ENCODE measurements around the gene KCNK4. TPM values are rescaled to one million over a fixed set of nuclear protein-coding genes. Genes with fewer than 3 reads are reported as not detected.
"Not testable (repeated sequence)": the region's sequence is repeated elsewhere in the genome, so short reads cannot be mapped to it uniquely, and the experiment has no call there.

The KCNK4 gene
- total RNA-seq, 1 donor from 2014 or later = not detected

GRCh38 chr11:64304316-64305072 is 13.4 kb downstream of the KCNK4 start:
- Mint-ChIP-seq H3K4me1 (ENCODE audit: unreplicated experiment) (peaks cover 20% of the 10 kb centered on the region), H3K9me3 (no peaks in the 10 kb centered on the region), H3K4me3 (peak overlapping the region; percentile 93), H3K27ac (peak overlapping the region; percentile 99), H3K27me3 (peaks cover 21% of the 10 kb centered on the region), H3K36me3 (no peaks in the 10 kb centered on the region)
- DNase-seq (ENCODE audit: extremely low spot score, unreplicated experiment) = peak; percentile 95
- TF ChIP-seq CTCF (conservative IDR thresholded peaks at IDR 0.05) = peak; percentile 96

GRCh38 chr11:64305075-64305690 is 14.1 kb downstream of the KCNK4 start, which contains the start of gene ESRRA:
ESRRA (plus strand) TSS chr11:64305524; CDS start chr11:64307180, 1,656 bp downstream.
- DNase-seq (ENCODE audit: extremely low spot score, unreplicated experiment) = peak; percentile 100
- Mint-ChIP-seq H3K4me1 (ENCODE audit: unreplicated experiment) (peaks cover 20% of the 10 kb centered on the region), H3K27ac (peak within 1 kb of the TSS; percentile 99), H3K9me3 (no peaks in the 10 kb centered on the region), H3K36me3 (no peaks in the 10 kb centered on the region), H3K4me3 (peak within 1 kb of the TSS; percentile 96), H3K27me3 (peaks cover 14% of the 10 kb centered on the region)
- no peak for TF ChIP-seq CTCF (conservative IDR thresholded peaks at IDR 0.05)

- H3K36me3 Mint-ChIP-seq = no peaks in the 10 kb centered on the region
- peak; percentile 60 for TF ChIP-seq CTCF (conservative IDR thresholded peaks at IDR 0.05)
Observed at GRCh38 chr11:64305691-64306562, 14.8 kb downstream of the KCNK4 start.

GRCh38 chr11:64306563-64306875 is 15.4 kb downstream of the KCNK4 start:
- Mint-ChIP-seq H3K4me1 (ENCODE audit: unreplicated experiment) (peaks cover 21% of the 10 kb centered on the region), H3K36me3 (no peaks in the 10 kb centered on the region), H3K27ac (peak overlapping the region; percentile 92), H3K27me3 (peaks cover 4% of the 10 kb centered on the region), H3K4me3 (peak overlapping the region; percentile 96), H3K9me3 (no peaks in the 10 kb centered on the region)
- TF ChIP-seq CTCF (conservative IDR thresholded peaks at IDR 0.05) = no peak
- no peak for DNase-seq (ENCODE audit: extremely low spot score, unreplicated experiment)

More at GRCh38 chr11:64305691-64306562, 14.8 kb downstream of the KCNK4 start:
- peaks cover 7% of the 10 kb centered on the region for H3K27me3 Mint-ChIP-seq
- peaks cover 19% of the 10 kb centered on the region for H3K4me1 Mint-ChIP-seq (ENCODE audit: unreplicated experiment)
- DNase-seq (ENCODE audit: extremely low spot score, unreplicated experiment) = no peak
- peak overlapping the region; percentile 96 for H3K4me3 Mint-ChIP-seq
- H3K9me3 Mint-ChIP-seq = no peaks in the 10 kb centered on the region
- peak overlapping the region; percentile 92 for H3K27ac Mint-ChIP-seq

- Mint-ChIP-seq H3K27ac (no peak overlapping the region), H3K36me3 (no peaks in the 10 kb centered on the region), H3K4me1 (ENCODE audit: unreplicated experiment) (peaks cover 21% of the 10 kb centered on the region), H3K4me3 (peak overlapping the region; percentile 96), H3K27me3 (peaks cover under 1% of the 10 kb centered on the region), H3K9me3 (no peaks in the 10 kb centered on the region)
- DNase-seq (ENCODE audit: extremely low spot score, unreplicated experiment) = no peak
- no peak for TF ChIP-seq CTCF (conservative IDR thresholded peaks at IDR 0.05)
Observed at GRCh38 chr11:64306876-64307622, 15.9 kb downstream of the KCNK4 start.

- H3K27ac Mint-ChIP-seq = peak overlapping the region; percentile 26
- DNase-seq (ENCODE audit: extremely low spot score, unreplicated experiment); H3K36me3 Mint-ChIP-seq; H3K9me3 Mint-ChIP-seq; H3K27me3 Mint-ChIP-seq: not testable (repeated sequence)
- peaks cover 21% of the 10 kb centered on the region for H3K4me1 Mint-ChIP-seq (ENCODE audit: unreplicated experiment)
- peak overlapping the region; percentile 18 for H3K4me3 Mint-ChIP-seq
Observed at GRCh38 chr11:64307795-64308194, 16.7 kb downstream of the KCNK4 start.

All from type B pancreatic cell (in vitro differentiated cells).